Hypothalamus (tissue), 51 donors: ENCODE data around the gene SH3BP5.

Experiments
- DNase-seq, 51 donors: peaks; one replicate each; lab custom pipeline; 2025; lab: John Stamatoyannopoulos, UW

Gene SH3BP5

DNA sequence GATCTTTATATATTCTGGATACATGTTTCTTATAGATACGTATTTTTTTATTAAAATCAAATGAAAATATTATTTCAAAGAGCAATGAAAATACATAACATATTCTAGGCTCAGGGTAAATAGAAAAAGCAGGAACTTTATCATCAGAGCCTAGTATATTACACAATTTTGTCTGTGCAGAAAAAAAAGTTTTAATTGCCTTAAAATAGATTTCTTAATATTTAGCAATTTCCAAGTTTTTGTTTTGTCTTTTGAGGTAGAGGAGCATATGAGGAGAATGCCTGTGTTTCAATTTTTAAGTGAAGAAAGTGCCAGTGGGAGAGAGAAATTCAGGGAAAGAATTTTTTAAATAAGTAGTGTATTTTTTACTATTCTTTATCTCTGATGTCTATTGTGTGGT is 115.9 kb downstream of the SH3BP5 start:
- DNase-seq = no peak

DNA sequence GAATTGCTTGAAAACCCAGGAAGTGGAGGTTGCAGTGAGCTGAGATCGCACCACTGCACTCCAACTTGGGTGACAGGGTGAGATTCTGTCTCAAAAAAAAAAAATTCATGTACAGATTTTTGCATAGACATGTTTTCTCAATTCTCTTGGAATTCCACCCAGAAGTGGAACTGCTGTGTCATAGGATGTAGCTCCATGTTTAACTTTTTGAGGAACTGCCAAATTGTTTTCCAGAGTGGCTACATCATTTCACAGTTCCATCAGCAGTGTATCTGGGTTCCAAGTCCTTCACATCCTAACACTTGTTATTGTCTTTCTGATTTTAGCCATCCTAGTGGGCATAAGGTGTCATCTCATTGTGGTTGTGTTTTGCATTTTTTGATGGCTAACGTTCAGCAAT is 116.4 kb downstream of the SH3BP5 start:
- no peak for DNase-seq

DNA sequence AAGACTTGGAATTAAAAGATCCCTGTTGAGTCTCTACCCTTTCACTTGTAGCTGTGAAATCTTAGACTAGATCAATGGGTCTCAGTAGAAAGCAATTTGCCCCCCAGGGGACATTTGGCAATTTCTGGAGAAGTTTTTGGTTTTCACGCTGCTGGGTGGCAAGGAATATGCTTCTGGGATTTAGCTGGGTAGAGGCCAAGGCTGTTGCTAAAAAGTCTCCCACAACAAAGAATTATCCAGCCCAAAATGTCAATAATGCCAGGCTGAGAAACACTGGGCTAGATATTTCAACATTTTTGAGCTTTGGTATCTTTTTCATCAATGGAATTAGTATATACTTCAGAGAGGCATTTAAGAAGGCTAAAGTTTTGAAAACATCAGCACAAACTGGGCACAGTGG is 117.6 kb downstream of the SH3BP5 start:
- no peak for DNase-seq

DNA sequence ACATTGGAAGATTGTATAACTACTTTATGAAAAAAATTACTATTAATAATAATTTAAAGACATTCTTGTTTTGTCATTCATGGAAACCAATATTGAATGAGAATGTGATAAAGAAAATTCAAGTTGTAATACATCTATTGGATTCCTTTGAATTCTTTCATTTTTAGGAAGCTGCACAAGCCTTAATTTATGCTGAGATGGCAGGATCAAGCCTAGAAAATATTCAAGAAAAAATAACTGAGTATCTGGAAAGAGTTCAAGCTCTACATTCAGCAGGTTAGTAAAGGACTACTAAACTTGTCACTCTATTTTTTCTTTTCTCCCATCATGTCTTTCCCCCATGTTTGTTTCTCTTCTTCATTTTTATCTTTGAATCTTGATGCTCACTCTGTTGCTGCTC is 120.4 kb downstream of the SH3BP5 start:
- DNase-seq = no peak

DNA sequence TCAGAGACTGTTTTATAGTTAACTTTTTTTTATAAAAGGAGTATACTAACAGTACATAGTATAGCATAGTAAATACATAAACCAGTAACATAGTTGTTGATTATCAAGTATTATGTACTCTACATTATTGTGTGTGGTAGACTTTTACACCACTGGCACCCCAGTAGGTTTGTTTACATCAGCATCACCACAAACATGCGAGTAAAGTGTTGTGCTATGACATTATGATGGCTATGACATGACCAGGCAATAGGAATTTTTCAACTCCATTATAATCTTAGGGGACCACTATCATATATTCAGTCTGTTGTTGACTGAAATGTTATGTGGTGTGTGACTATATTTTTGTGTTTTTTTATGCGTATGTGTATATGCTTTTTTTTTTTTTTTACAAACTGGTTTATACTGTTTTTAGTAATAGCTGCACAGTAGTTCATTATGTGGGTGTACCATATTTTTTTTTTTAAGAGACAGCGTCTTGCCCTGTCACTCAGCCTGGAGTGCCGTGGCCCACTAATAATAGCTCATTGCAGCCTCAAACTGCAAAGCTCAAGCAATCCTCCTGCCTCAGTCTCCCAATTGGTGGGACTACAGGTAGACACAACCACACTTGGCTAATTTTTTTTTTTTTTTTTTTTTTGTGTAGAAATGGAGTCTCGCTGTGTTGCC is 124.4 kb downstream of the SH3BP5 start:
- DNase-seq = no peak

DNA sequence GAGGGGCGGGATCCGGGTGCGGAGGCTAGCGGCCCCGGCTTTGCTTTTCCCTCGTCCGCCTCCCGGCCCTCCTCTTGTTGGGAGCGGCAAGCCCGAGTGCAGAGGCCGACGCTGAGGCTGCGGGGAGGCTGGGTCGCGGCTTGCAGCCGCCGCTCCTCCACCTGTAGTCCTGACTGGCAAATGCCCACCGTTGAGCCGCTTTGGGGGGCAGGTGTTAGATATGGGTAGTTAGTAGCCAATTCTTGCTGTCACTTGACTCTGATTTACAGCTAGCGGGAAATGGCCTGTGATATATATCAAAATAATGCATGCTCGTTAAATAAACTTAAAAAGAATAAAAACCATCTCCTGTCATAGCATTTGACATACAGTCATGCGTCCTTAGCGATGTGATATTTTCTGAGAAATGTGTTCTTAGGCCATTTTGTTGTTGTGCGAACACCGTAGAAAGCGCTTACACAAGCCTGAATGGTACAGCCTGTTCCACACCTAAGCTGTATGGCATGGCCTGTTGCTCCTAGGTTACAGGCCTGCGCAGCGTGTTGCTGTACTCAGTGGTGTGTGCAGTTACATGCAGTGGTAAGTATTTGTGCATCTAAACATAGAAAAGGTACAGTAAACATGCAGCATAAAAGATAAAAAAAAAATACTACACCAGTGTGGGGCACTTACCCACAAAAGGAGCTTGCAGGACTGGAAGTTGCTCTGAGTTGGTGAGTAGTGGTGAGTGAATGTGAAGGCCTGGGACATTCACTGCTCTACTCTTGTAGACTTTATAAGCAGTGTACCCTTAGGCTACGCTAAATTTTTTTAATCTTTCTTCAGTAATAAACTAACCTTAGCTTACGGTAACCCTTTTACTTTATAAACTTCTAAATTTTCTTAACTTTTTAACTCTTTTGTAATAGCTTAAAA is 125.5 kb downstream of the SH3BP5 start:
- DNase-seq = no peak

DNA sequence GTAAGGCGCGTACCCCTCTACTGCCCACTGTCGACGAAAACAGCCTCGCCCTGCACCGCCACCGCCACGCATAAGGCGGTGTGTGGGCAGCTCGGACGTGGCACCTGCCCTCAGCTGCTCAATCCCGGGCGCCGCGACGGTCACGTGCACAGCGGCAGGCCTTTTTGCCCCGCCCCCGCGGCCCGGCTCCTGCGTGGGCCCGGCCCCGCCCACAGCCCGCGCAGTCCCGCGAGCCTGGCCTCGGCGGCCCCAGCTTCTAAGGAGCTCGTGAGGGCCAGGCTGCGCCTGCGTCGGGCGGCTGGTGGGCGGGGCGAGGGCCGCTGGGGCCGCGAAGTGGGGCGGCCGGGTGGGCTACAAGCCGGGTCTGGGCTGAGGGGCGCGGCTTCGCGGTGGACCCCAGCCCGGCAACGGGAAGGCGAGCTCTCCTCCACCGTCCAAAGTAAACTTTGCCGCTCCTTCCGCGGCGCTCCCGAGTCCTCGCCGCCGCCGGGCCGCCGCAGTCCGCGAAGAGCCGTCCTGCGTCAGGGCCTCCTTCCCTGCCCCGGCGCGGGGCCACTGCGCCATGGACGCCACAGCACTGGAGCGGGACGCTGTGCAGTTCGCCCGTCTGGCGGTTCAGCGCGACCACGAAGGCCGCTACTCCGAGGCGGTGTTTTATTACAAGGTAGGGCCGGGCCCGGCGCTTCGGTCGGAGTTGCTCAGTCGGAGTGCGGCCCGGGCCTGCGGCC is 126.3 kb downstream of the SH3BP5 start, which contains the start of gene CAPN7:
Gene CAPN7, plus strand, starts transcription at position 313 of the 728 bp plus-strand sequence. Its CDS starts 250 bp downstream, at position 563.
- no peak for DNase-seq

DNA sequence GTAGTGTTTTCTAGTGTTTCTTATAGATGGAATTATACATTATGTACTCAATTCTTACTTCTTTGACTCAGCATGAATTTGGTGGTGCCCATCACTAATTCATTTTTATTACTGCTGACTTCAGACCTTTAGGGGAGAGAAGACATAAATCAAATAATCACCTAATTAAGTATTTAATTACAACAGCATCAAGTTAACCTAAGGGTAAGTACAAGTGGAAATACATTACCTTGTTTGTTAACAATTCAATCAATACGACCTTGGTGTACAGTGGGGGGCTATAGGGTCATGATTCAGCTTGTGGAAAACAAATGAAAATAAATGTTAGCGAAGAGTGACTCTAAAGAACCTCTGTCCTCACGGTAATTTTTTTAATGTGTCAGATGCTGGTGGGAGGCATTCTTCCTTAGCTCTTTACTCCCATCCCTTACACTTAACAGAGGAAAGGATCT is 126.9 kb downstream of the SH3BP5 start:
- DNase-seq = no peak
